HepG2 (cell line): ENCODE measurements around the gene TBCCD1. TPM values are rescaled to one million over a fixed set of nuclear protein-coding genes. Genes with fewer than 3 reads are reported as not detected.

Experiments
- ATAC-seq: fragments of 200-7000 bp; cut with Tn5 transposase; 3 replicates; pipeline ENCODE4 v1.9.1; 2020; ENCODE audit warnings: mild to moderate bottlenecking, moderate library complexity
- BruUV-seq: library from RNA; stranded (reverse); fragments of 400-500 nt; replicated peaks from 2 replicates; lab custom pipeline; 2021; lab: Mats Ljungman, UMichigan
- CTCF ChIA-PET: fragments of 300-600 bp; formaldehyde crosslinking; extraction: SDS; loops from one replicate; lab custom pipeline; 2021; ENCODE audit warnings: low total read pairs, inconsistent platforms, low intra/inter-chr PET ratio; lab: Yijun Ruan, JAX
- POLR2A ChIA-PET: fragments of 350-600 bp; sonication (Branson Sonifier 250); formaldehyde crosslinking; loops from one replicate; lab custom pipeline; 2020; ENCODE audit warnings: antibody characterized with exemption, inconsistent platforms; lab: Yijun Ruan, JAX
- DNase-seq: peaks from one replicate; pipeline ENCODE4 v3.0.0-alpha.2; 2015; ENCODE audit warnings: low spot score
- FAIRE-seq: peaks from 3 replicates; lab custom pipeline; 2011; peaks lifted over from hg19 to GRCh38; lab: Jason Lieb, UNC
- H2AFZ ChIP-seq: one replicate; pipeline ENCODE4 v1.6.1; 2011; ENCODE audit warnings: low read length, inconsistent platforms
- H3K27ac ChIP-seq: fragments of 300-600 bp; 3 replicates; pipeline ENCODE4 v1.8.0; 2011; ENCODE audit warnings: mixed run types, mild to moderate bottlenecking, mixed read lengths, low read length, inconsistent platforms; ENCODE audit not compliant: insufficient read depth; ENCODE audit errors: extremely low read length
- H3K27me3 ChIP-seq, 2 experiments: fragments of 200-600 bp in 1 of 2; 2 replicates in 1 of 2; 3 replicates in 1 of 2; pipeline versions ENCODE4 v1.6.0 to v1.8.0; 2011; ENCODE audit warnings: low read length in 2 of 2, mild to moderate bottlenecking in 2 of 2, moderate library complexity in 2 of 2, inconsistent platforms in 1 of 2; ENCODE audit not compliant: insufficient read depth in 2 of 2, control insufficient read depth in 1 of 2
- H3K36me3 ChIP-seq, 2 experiments: fragments of 200-600 bp in 1 of 2; replicated peaks in 1 of 2; 2 replicates in 1 of 2; 3 replicates in 1 of 2; pipeline versions ENCODE4 v1.5.1 to v1.8.0; 2011; ENCODE audit warnings: low read length in 2 of 2, inconsistent platforms in 1 of 2; ENCODE audit not compliant: insufficient read depth in 2 of 2, control insufficient read depth in 1 of 2
- H3K4me1 ChIP-seq: 2 replicates; pipeline ENCODE4 v1.5.1; 2012; ENCODE audit warnings: low read length, inconsistent platforms; ENCODE audit not compliant: insufficient read depth
- H3K4me2 ChIP-seq: 2 replicates; pipeline ENCODE4 v1.6.0; 2011; ENCODE audit warnings: low read depth, low read length, inconsistent platforms
- H3K4me3 ChIP-seq, 3 experiments: fragments of 200-600 bp in 1 of 3; sonication (generic), shearing (Covaris generic) in 1 of 3; replicated peaks in 1 of 3; 2 replicates each; pipeline ENCODE4 v1.5.1; 2011 to 2016; ENCODE audit warnings: low read length in 3 of 3, inconsistent platforms in 2 of 3, low read depth in 2 of 3, mild to moderate bottlenecking in 2 of 3, control low read depth in 1 of 3, mixed read lengths in 1 of 3; ENCODE audit not compliant: insufficient read depth in 1 of 3
- H3K79me2 ChIP-seq: one replicate; pipeline ENCODE4 v1.6.1; 2011; ENCODE audit warnings: low read length, inconsistent platforms; ENCODE audit not compliant: insufficient read depth
- H3K9ac ChIP-seq: 2 replicates; pipeline ENCODE4 v1.6.0; 2011; ENCODE audit warnings: mild to moderate bottlenecking, low read depth, low read length, inconsistent platforms; ENCODE audit not compliant: insufficient read depth
- H3K9me3 ChIP-seq: 2 replicates; pipeline ENCODE4 v1.5.1; 2012; ENCODE audit warnings: mild to moderate bottlenecking, low read length
- H4K20me1 ChIP-seq: 2 replicates; pipeline ENCODE4 v1.6.0; 2011; ENCODE audit warnings: inconsistent platforms, mild to moderate bottlenecking, low read length, moderate library complexity; ENCODE audit not compliant: insufficient read depth
- AHR ChIP-seq: IDR thresholded peaks from 2 replicates; pipeline ENCODE4 v1.6.1; 2018; ENCODE audit warnings: missing genetic modification reagents, missing compliant biosample characterization
- CEBPG ChIP-seq: IDR thresholded peaks from 2 replicates; pipeline ENCODE4 v1.6.1; 2016
- CHD4 ChIP-seq: fragments of 200-600 bp; sonication (generic); IDR thresholded peaks from 2 replicates; pipeline ENCODE4 v1.7.0; 2017; ENCODE audit warnings: mild to moderate bottlenecking, low read length, borderline replicate concordance
- HIC2 ChIP-seq: sonication (generic); formaldehyde crosslinking; IDR thresholded peaks from 2 replicates; pipeline ENCODE4 v1.9.0; 2022; ENCODE audit warnings: low read depth, missing genetic modification reagents
- MED1 ChIP-seq: sonication (generic); formaldehyde crosslinking; IDR thresholded peaks from 2 replicates; pipeline ENCODE4 v1.4.0; 2020; ENCODE audit warnings: missing genetic modification reagents
- MXI1 ChIP-seq: IDR thresholded peaks from 3 replicates; pipeline ENCODE4 v1.6.1; 2012; ENCODE audit warnings: low read depth, low read length, inconsistent platforms, borderline replicate concordance
- NFRKB ChIP-seq: fragments of 450-650 bp; IDR thresholded peaks from 2 replicates; pipeline ENCODE4 v1.6.1; 2017
- POLR2A ChIP-seq, 2 experiments: IDR thresholded peaks; 2 replicates each; pipeline ENCODE4 v1.6.1; 2011; ENCODE audit warnings: low read depth in 2 of 2, low read length in 2 of 2, mild to moderate bottlenecking in 1 of 2, moderate library complexity in 1 of 2; ENCODE audit not compliant: insufficient read depth in 1 of 2
- SALL1 ChIP-seq: sonication (generic); formaldehyde crosslinking; IDR thresholded peaks from 2 replicates; pipeline ENCODE4 v1.8.0; 2022; ENCODE audit warnings: mild to moderate bottlenecking, missing genetic modification reagents
- TP53 ChIP-seq: sonication (generic); formaldehyde crosslinking; conservative IDR thresholded peaks from 2 replicates; pipeline ENCODE4 v1.4.0; 2020; ENCODE audit warnings: missing genetic modification reagents
- ZBTB38 ChIP-seq: sonication (generic); formaldehyde crosslinking; IDR thresholded peaks from 2 replicates; pipeline ENCODE4 v1.5.1; 2020; ENCODE audit warnings: mild to moderate bottlenecking, missing genetic modification reagents
- ZBTB7B ChIP-seq: sonication (generic); formaldehyde crosslinking; IDR thresholded peaks from 2 replicates; pipeline ENCODE4 v1.4.0; 2020; ENCODE audit warnings: missing genetic modification reagents
- ZNF121 ChIP-seq: sonication (generic); formaldehyde crosslinking; IDR thresholded peaks from 2 replicates; pipeline ENCODE4 v1.5.0; 2020; ENCODE audit warnings: mild to moderate bottlenecking, missing genetic modification reagents
- ZNF205 ChIP-seq: IDR thresholded peaks from 2 replicates; pipeline ENCODE4 v1.6.1; 2018; ENCODE audit warnings: missing biosample characterization, missing genetic modification reagents
- ZNF441 ChIP-seq: sonication (generic); formaldehyde crosslinking; IDR thresholded peaks from 2 replicates; pipeline ENCODE4 v1.7.0; 2021; ENCODE audit warnings: missing genetic modification reagents, borderline replicate concordance
- ZNF510 ChIP-seq: sonication (generic); formaldehyde crosslinking; IDR thresholded peaks from 2 replicates; pipeline ENCODE4 v1.4.0; 2020; ENCODE audit warnings: low read depth, mild to moderate bottlenecking, missing genetic modification reagents
- ZNF549 ChIP-seq: sonication (generic); formaldehyde crosslinking; IDR thresholded peaks from 2 replicates; pipeline ENCODE4 v1.5.0; 2020; ENCODE audit warnings: missing genetic modification reagents
- ZNF761 ChIP-seq: sonication (generic); formaldehyde crosslinking; conservative IDR thresholded peaks from 2 replicates; pipeline ENCODE4 v1.4.0; 2020; ENCODE audit warnings: mild to moderate bottlenecking, missing genetic modification reagents
- ZNF883 ChIP-seq: sonication (generic); formaldehyde crosslinking; IDR thresholded peaks from 2 replicates; pipeline ENCODE4 v1.5.1; 2020; ENCODE audit warnings: mild to moderate bottlenecking, missing genetic modification reagents; ENCODE audit errors: not compliant biosample characterization
- WGBS: methylation state at CpG from one replicate; pipeline ENCODE4 v1.1.6; 2017; ENCODE audit warnings: low lambda C conversion rate; 5-methylcytosine and 5-hydroxymethylcytosine counted together
- in situ Hi-C: cut with HindIII; loops from 2 replicates; pipeline ENCODE4 v1.10.0; 2017; ENCODE audit warnings: low pct_unique_long_range_greater_than_20kb; ENCODE audit not compliant: extremely low pct_ligation_motif_present
- intact Hi-C: fragments of 100-400 bp; cut with micrococcal nuclease; formaldehyde crosslinking; loops from one replicate; pipeline ENCODE4 v1.10.0; 2022; ENCODE audit not compliant: unreplicated experiment
- polyA plus RNA-seq, 8 experiments: library from polyadenylated mRNA; depleted of rRNA in 3 of 8; stranded (reverse) in 7 of 8; unstranded in 1 of 8; fragments of >200 nt; fragmentation: Illumina TruSeq in 4 of 8; extraction: Trizol in 4 of 8; gene quantifications; 2 replicates each; pipeline versions ENCODE4 v1.2.1 to v1.2.3, GENCODE V29; 2011 to 2016; ENCODE audit warnings: low read depth in 4 of 8, missing spikeins in 1 of 8, mixed read lengths in 1 of 8; ENCODE audit not compliant: insufficient read depth in 1 of 8
- total RNA-seq, 5 experiments: library from RNA; depleted of rRNA; stranded (reverse); fragments of >200 nt; fragmentation: Illumina TruSeq; extraction: Trizol; gene quantifications; 2 replicates each; pipeline ENCODE4 v1.2.3, GENCODE V29; 2016; ENCODE audit warnings: low read depth in 1 of 5
- TF ChIP-seq, protein P1 (sequence below): sonication (generic); formaldehyde crosslinking; IDR thresholded peaks from 2 replicates; pipeline ENCODE4 v1.4.0; 2020; ENCODE audit warnings: missing genetic modification reagents
- TF ChIP-seq, protein P2 (sequence below): sonication (generic); formaldehyde crosslinking; IDR thresholded peaks from 2 replicates; pipeline ENCODE4 v1.4.0; 2020; ENCODE audit warnings: missing genetic modification reagents

Gene TBCCD1
- total and polyA plus RNA-seq, 2 of the 13 experiments (the other 11 are each of a cell fraction or from before 2014, with no cell fraction given): 13.6 to 16.2 TPM

GRCh38 chr3:186594591-186595113 is 27.5 kb upstream of the TBCCD1 start:
- in situ Hi-C loops: no loop called here
- Histone ChIP-seq H3K9ac (peak overlapping the region; percentile 66), H3K4me2 (peak overlapping the region; percentile 87), H3K9me3 (no peaks in the 10 kb centered on the region), H3K4me1 (peaks cover 96% of the 10 kb centered on the region), H2AFZ (peak overlapping the region; percentile 7), H4K20me1 (no peaks in the 10 kb centered on the region), H3K27me3 (no peaks in the 10 kb centered on the region), H3K4me3 (peak overlapping the region; percentile 28 to 61 (median 50)), H3K79me2 (no peaks in the 10 kb centered on the region), H3K36me3 (no peaks in the 10 kb centered on the region), H3K27ac (peak overlapping the region; percentile 78)
- intact Hi-C loops: no loop called here
- WGBS: 3% methylated on average over 3 of the region's 6 CpGs
- DNase-seq (peak; percentile 40), ATAC-seq (peak; percentile 37), FAIRE-seq (peak; percentile 80)
- BruUV-seq: no TSS peak
- ChIA-PET POLR2A (interaction anchor here (1.2 to 24.0 kb wide), 6 partner anchors 10 to 447 kb away, joined by 6 to 854 read pairs (median 12); partner anchors contain the start of genes AHSG, DNAJB11, EIF4A2 and TBCCD1), CTCF (no interaction called here)
- TF ChIP-seq CEBPG (no peak), NFRKB (no peak), MED1 (CRISPR knock-in tag) (peak; percentile 75; the same call in 1 of the 2 replicates), MXI1 (peak; percentile 10; the same call in 1 of the 3 replicates), ZNF441 (CRISPR knock-in tag) (0 out of 2 replicates have a peak, but pooled peaks have one; percentile 48), POLR2A (IDR thresholded peaks at IDR 0.05; ENCODE audit: insufficient read depth in 1 of 2, low read depth in 2 of 2, low read length in 2 of 2) (no peak), CHD4 (no peak), ZBTB38 (0 out of 2 replicates have a peak, but pooled peaks have one; percentile 60), ZNF549 (CRISPR knock-in tag) (no peak), ZNF761 (CRISPR knock-in tag) (peak; percentile 66; the same call in 1 of the 2 replicates), ZNF510 (CRISPR knock-in tag) (no peak), TP53 (CRISPR knock-in tag) (no peak), SALL1 (CRISPR knock-in tag) (peak; percentile 71), AHR (CRISPR knock-in tag) (peak; percentile 68; the same call in 1 of the 2 replicates), HIC2 (CRISPR knock-in tag) (peak; percentile 63), ZNF205 (CRISPR knock-in tag) (0 out of 2 replicates have a peak, but pooled peaks have one; percentile 15), ZNF883 (CRISPR knock-in tag) (peak; percentile 22), ZBTB7B (CRISPR knock-in tag) (peak; percentile 22; the same call in 1 of the 2 replicates), ZNF121 (CRISPR knock-in tag) (peak; percentile 9; the same call in 1 of the 2 replicates)
- TF ChIP-seq, protein P1, sequence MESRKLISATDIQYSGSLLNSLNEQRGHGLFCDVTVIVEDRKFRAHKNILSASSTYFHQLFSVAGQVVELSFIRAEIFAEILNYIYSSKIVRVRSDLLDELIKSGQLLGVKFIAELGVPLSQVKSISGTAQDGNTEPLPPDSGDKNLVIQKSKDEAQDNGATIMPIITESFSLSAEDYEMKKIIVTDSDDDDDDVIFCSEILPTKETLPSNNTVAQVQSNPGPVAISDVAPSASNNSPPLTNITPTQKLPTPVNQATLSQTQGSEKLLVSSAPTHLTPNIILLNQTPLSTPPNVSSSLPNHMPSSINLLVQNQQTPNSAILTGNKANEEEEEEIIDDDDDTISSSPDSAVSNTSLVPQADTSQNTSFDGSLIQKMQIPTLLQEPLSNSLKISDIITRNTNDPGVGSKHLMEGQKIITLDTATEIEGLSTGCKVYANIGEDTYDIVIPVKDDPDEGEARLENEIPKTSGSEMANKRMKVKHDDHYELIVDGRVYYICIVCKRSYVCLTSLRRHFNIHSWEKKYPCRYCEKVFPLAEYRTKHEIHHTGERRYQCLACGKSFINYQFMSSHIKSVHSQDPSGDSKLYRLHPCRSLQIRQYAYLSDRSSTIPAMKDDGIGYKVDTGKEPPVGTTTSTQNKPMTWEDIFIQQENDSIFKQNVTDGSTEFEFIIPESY: 0 out of 2 replicates have a peak, but pooled peaks have one; percentile 23
- TF ChIP-seq, protein P2, sequence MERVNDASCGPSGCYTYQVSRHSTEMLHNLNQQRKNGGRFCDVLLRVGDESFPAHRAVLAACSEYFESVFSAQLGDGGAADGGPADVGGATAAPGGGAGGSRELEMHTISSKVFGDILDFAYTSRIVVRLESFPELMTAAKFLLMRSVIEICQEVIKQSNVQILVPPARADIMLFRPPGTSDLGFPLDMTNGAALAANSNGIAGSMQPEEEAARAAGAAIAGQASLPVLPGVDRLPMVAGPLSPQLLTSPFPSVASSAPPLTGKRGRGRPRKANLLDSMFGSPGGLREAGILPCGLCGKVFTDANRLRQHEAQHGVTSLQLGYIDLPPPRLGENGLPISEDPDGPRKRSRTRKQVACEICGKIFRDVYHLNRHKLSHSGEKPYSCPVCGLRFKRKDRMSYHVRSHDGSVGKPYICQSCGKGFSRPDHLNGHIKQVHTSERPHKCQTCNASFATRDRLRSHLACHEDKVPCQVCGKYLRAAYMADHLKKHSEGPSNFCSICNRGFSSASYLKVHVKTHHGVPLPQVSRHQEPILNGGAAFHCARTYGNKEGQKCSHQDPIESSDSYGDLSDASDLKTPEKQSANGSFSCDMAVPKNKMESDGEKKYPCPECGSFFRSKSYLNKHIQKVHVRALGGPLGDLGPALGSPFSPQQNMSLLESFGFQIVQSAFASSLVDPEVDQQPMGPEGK: peak; percentile 41; the same call in 1 of the 2 replicates
